IPS DF 19.7 (cell line): ENCODE results near the gene ID1.

ENCODE experiments used
- DNase-seq: peaks from one replicate; pipeline ENCODE4 v3.0.0-alpha.2; 2013; ENCODE audit warnings: low read depth, low spot score

The ID1 gene, protein sequence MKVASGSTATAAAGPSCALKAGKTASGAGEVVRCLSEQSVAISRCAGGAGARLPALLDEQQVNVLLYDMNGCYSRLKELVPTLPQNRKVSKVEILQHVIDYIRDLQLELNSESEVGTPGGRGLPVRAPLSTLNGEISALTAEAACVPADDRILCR

GRCh38 chr20:31605031-31605901 lies at the start of gene ID1:
ID1 (plus strand) TSS chr20:31605289; CDS start chr20:31605388, 99 bp downstream.
- no peak for DNase-seq

DNA sequence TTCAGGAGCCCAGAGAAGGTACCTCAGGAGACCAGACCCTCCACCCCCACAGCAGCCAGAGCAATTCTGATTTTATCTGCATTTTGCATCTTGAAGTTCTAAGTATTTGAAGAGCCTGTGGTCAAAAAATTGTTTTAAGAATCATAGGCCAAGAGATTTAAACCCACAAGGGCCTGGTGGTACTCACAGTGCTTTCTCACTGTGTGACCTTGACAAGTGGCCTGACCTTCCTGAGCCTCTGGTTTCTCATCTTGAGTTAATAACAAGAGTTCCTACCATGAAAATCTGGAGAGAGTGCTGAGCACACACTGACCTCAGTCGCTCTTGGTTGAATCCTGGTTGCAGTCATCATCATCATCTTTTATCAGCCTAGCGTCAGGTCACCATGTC lies 45.4 kb upstream of the ID1 start:
- no peak for DNase-seq

GRCh38 chr20:31560094-31560745 lies 44.9 kb upstream of the ID1 start:
- no peak for DNase-seq

DNA sequence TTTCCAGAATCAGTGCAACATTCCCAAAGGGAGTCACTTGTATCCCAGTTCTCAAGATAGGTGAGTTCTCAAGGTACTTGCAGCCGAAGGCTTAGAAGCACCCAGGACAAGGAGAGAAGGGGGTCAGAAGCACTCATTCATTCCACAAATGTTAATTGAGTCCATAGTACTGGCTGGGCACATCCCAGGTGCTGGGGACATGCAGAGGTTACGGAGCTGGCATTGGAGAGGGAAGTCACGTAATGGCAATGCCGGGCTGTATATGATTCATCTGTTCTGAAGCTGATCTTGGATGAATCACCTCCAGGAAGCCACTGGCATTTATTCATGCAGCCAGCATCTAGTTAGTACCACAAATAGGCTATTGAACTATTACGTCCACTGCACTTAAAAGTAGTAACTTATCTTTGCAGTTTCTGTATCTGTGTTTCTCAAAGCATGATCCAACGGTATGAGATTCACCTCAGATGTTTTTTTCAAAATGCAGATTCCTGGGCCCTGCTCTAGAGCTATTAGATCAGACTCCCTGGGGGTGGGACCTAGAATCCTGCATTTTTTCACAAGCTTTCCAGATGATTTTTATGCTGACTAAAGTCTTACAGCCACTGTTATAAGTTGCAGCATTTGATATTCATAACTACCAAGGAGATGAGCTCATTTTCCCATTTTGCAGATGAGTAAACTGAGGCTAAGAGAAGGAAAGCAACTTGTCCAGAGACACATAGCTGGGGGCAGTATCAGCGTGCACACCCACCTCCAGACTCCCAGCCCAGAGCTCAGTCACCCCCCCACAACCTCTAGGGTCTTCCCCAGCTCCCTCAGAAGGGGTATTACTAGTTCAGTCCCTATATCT lies 44.1 kb upstream of the ID1 start:
- no peak for DNase-seq

GRCh38 chr20:31562241-31562640 lies 42.8 kb upstream of the ID1 start:
- DNase-seq, result no peak

DNA sequence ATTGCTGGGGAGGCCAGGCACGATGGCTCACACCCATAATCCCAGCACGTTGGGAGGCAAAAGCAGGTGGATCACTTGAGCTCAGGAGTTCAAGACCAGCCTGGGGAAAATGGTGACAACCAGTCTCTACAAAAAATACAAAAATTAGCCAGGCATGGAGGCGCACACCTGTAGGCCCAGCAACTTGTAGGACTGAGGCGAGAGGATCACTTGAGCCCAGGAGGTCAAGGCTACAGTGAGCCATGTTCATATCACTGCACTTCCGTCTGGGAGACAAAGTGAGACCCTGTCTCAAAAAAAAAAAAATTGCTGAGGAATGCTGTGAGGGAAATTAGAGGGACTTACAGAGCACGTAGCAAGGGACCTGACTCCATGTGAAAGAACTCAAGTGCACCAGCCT lies 40.8 kb upstream of the ID1 start:
- no peak for DNase-seq

- no peak for DNase-seq
These were observed 39.3 kb upstream of the ID1 start for GRCh38 chr20:31565699-31566318.

DNA sequence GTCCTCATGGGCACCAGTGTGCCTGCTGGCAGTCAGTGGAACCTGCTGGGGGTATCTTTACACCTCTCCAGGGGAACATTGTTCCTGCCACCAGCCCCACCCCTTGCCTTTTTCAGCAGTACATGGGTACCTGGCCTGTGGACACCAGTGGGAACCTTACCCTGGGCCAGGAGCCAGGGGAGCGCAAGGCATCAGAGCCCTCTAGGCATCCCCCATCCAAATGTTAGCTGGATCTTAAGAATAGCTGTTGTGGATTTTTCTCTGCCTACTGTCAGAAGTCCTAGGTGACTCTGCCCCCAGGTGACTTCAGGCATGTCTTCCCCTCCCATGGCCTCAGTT lies 38.8 kb upstream of the ID1 start:
- DNase-seq, result no peak

GRCh38 chr20:31566658-31567379 lies 38.3 kb upstream of the ID1 start:
- DNase-seq, result no peak

DNA sequence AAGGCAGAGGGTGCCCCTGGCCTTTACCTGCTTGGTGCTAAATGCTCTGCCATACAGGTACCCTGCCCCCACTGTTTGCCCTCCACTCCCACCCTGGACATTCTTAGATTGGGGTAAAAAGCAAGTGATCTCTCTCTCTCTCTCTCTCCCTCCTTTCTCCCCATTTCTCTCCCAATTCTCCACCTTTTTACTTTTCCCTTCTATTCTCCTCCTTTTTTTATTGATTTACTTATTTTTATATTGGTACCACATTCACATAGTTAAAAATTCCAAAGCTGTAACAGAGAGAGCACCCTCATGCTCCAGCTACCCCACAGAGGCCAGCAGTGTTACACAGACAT lies 37.7 kb upstream of the ID1 start:
- DNase-seq, result no peak

DNA sequence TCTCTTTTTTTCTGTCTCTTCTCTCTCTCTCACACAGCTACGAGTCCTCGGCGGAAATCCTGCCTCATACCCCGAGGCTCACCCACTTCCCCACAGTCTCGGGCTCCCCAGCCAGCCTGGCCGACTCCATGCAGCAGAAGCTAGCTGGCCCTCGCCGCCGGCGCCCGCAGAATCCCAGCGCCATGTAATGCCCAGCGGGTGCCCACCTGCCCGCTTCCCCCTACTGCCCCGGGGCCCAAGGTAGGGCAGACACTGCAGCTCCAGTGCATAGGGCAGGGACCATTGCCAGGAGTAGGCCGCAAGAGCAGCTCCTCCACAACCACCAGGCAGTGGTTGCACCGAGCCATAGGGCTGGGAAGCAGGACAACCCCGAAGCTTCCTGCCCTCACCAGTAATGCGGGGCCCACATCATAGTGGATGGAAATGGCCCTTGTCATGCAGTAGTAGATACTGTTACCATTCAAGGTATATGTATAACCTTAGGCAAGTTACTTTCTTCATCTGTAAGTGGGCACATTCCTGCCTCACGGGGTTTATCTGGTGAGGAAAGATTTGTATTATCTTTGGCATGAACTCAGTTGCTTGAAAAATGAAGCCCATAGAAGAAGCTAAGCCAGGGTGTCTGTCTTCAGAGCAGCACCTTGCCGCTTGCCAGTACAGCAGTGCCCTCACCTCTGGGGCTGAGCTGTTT lies 36.9 kb upstream of the ID1 start:
- no peak for DNase-seq

GRCh38 chr20:31568773-31569162 lies 36.3 kb upstream of the ID1 start:
- DNase-seq, result no peak

GRCh38 chr20:31569163-31570020 lies 35.7 kb upstream of the ID1 start:
- DNase-seq, result no peak

- no peak for DNase-seq
These were observed 35.0 kb upstream of the ID1 start for GRCh38 chr20:31570021-31570463.

DNA sequence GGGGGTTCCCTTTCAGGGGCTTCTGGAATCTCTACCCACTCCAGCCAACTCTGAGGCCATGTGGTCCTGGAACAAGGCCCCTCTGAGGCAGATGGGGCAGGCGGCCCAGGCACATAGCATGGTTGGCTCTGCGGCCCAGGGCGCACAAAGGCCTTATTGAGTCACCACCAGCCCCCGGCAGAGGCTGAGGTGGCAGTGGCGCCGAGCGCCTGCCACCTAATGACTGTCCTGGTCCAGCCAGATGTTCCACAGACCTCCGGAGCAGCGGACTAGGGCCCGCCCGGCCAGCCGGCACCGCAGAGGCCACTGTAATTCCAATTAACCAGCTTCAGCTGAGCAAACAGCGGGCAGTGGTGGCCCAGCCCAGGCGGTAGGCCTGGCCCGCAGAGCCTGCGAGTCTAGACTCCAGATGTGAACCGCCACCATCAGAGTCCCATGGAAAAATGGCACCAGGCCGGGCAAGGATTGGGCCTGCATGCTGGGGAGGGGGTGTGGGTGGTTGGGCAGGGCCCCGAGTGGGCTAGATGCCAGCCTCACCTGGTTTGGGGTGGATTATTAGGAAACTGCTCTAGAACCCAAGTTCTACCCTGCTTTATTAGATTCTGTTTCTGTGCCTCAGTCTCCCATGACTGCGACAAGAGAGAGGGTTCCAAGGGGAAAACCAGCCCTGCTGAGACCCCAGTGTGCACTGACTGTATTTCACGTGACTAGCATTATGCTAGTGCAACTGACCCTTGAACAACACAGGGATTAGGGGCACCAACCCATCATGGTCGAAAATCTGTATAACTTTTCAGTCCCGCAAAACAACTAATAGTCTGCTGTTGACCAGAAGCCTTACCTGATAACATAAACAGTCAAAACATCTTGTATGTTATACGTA lies 34.1 kb upstream of the ID1 start:
- DNase-seq, result no peak

- DNase-seq, result no peak
These were observed 32.9 kb upstream of the ID1 start for GRCh38 chr20:31572042-31572700.

DNA sequence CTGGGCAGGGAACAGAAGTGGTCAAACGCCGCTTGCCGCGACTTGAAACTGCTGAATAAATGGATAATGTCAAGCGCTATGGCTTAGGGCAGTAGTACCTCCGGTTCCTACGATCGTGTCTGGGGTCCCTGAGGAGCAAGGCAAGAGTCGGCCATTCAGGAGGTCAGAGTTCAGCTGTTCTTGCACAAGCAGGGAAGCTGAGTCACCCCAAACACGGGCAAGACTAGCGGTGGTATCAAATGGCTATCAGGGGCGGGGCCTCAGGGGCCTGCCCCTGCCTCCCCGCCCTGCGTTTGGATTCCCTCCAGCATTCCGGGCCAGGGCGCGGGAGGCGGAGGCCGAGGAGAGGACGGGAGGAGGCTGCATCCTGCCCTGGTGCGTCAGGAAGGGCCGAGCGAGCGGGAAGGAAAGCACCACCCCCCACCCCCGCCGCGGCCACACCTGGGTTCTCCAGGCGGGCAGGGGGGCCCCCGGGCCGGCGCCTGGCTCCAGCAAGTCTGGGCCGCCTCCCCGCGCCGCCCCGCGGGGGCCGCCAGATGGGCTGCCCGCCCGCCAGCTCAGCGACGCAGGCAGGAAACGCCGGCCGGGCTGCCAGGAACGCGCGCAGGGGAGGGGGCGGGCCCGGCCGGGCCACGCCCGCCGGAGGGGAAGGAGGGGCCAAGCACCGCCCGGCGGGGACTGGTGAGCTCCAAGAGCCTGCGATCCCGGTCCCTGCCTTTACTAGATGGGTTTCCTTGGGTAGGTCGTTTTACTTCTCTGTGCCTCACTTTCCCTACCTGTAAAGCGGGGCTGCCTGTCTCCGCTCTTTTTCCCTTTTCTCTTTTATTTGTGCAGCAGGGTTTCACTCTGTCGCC lies 32.2 kb upstream of the ID1 start:
- peak; percentile 84 for DNase-seq
